MCF 10A (cell line): ENCODE results near the gene AHCYL2. TPM values are rescaled to one million over a fixed set of nuclear protein-coding genes. Genes with fewer than 3 reads are reported as not detected.

ENCODE experiments used
- BruUV-seq: library from RNA; stranded (reverse); fragments of 400-500 nt; replicated peaks from 2 replicates; lab custom pipeline; 2021; lab: Mats Ljungman, UMichigan
- CTCF ChIA-PET: fragments of 300-600 bp; sonication (Branson Sonifier 250); formaldehyde crosslinking; extraction: SDS; loops from one replicate; lab custom pipeline; 2021; ENCODE audit warnings: antibody characterized with exemption, inconsistent platforms; lab: Yijun Ruan, JAX
- POLR2A ChIA-PET: fragments of 300-600, 350-650 bp; sonication (Branson Sonifier 250); formaldehyde crosslinking; extraction: SDS; loops from one replicate; lab custom pipeline; 2020; ENCODE audit warnings: antibody characterized with exemption, inconsistent platforms; lab: Yijun Ruan, JAX
- DNase-seq: peaks from one replicate; pipeline ENCODE4 v3.0.0-alpha.2; 2018; ENCODE audit not compliant: unreplicated experiment
- H3K27ac Mint-ChIP-seq: one replicate; pipeline ENCODE4 v1.8.0; 2022; ENCODE audit warnings: mild to moderate bottlenecking, low read depth, mixed read lengths; ENCODE audit not compliant: unreplicated experiment
- H3K27me3 Mint-ChIP-seq: one replicate; pipeline ENCODE4 v1.8.0; 2022; ENCODE audit warnings: mixed read lengths; ENCODE audit not compliant: insufficient read depth, unreplicated experiment
- H3K36me3 Mint-ChIP-seq: one replicate; pipeline ENCODE4 v1.8.0; 2022; ENCODE audit warnings: mild to moderate bottlenecking, moderate library complexity, mixed read lengths; ENCODE audit not compliant: insufficient read depth, unreplicated experiment
- H3K4me1 Mint-ChIP-seq: one replicate; pipeline ENCODE4 v1.8.0; 2022; ENCODE audit warnings: mixed read lengths; ENCODE audit not compliant: insufficient read depth, unreplicated experiment
- H3K4me3 Mint-ChIP-seq: one replicate; pipeline ENCODE4 v1.8.0; 2022; ENCODE audit warnings: mild to moderate bottlenecking, moderate library complexity, mixed read lengths; ENCODE audit not compliant: unreplicated experiment
- H3K9me3 Mint-ChIP-seq: one replicate; pipeline ENCODE4 v1.8.0; 2022; ENCODE audit warnings: mixed read lengths; ENCODE audit not compliant: unreplicated experiment
- CTCF ChIP-seq: fragments of 200-600 bp; IDR thresholded peaks from one replicate; pipeline ENCODE4 v1.8.0; 2022; ENCODE audit warnings: antibody characterized with exemption, mild to moderate bottlenecking; ENCODE audit not compliant: unreplicated experiment
- intact Hi-C: fragments of 100-400 bp; cut with micrococcal nuclease; formaldehyde crosslinking; loops from 2 replicates; pipeline ENCODE4 v1.14.1; 2022
- total RNA-seq: library from RNA; stranded (reverse); gene quantifications from 2 replicates; pipeline ENCODE4 v1.2.3, GENCODE V29; 2022

Gene AHCYL2
- total RNA-seq, 1 experiment from 2014 or later = 12.8 TPM

GRCh38 chr7:129438281-129438838, 213.5 kb downstream of the AHCYL2 start:
- TSS peak; percentile 98 for BruUV-seq
- Mint-ChIP-seq H3K4me1 (peaks cover 37% of the 10 kb centered on the region), H3K36me3 (peaks cover 5% of the 10 kb centered on the region), H3K27ac (peak overlapping the region; percentile 88), H3K4me3 (no peak overlapping the region), H3K9me3 (no peaks in the 10 kb centered on the region), H3K27me3 (no peaks in the 10 kb centered on the region)
- CTCF ChIA-PET = interaction anchor here (1.4 to 2.0 kb wide), 3 partner anchors 15 to 71 kb away, joined by 3 to 11 read pairs (median 4); no protein-coding TSS in a partner anchor
- intact Hi-C loops = no loop called here
- DNase-seq = no peak
- POLR2A ChIA-PET = interaction anchor here (1.2 to 2.8 kb wide), 7 partner anchors 11 to 131 kb away, joined by 3 to 13 read pairs (median 5); no protein-coding TSS in a partner anchor
- no peak for TF ChIP-seq CTCF

GRCh38 chr7:129438839-129439651, 214.2 kb downstream of the AHCYL2 start:
- ChIA-PET CTCF (interaction anchor here (0.8 to 2.0 kb wide), 5 partner anchors 14 to 72 kb away, joined by 3 to 11 read pairs (median 4); no protein-coding TSS in a partner anchor), POLR2A (interaction anchor here (0.7 to 2.8 kb wide), 10 partner anchors 8 to 131 kb away, joined by 3 to 13 read pairs (median 4); no protein-coding TSS in a partner anchor)
- H3K4me1 Mint-ChIP-seq = peaks cover 37% of the 10 kb centered on the region
- peaks cover 5% of the 10 kb centered on the region for H3K36me3 Mint-ChIP-seq
- no peaks in the 10 kb centered on the region for H3K9me3 Mint-ChIP-seq
- DNase-seq = peak; percentile 91
- no peaks in the 10 kb centered on the region for H3K27me3 Mint-ChIP-seq
- peak overlapping the region; percentile 41 for H3K4me3 Mint-ChIP-seq
- TSS peak; percentile 24 for BruUV-seq
- TF ChIP-seq CTCF = no peak
- intact Hi-C loops = no loop called here
- H3K27ac Mint-ChIP-seq = peak overlapping the region; percentile 88

GRCh38 chr7:129439963-129440625, 215.3 kb downstream of the AHCYL2 start:
- peaks cover 5% of the 10 kb centered on the region for H3K36me3 Mint-ChIP-seq
- TF ChIP-seq CTCF = no peak
- ChIA-PET CTCF (interaction anchor here (0.7 to 2.0 kb wide), 3 partner anchors 30 to 138 kb away, joined by 3 to 11 read pairs (median 4); no protein-coding TSS in a partner anchor), POLR2A (interaction anchor here (1.0 to 2.8 kb wide), 5 partner anchors 10 to 62 kb away, joined by 3 to 13 read pairs (median 6); no protein-coding TSS in a partner anchor)
- H3K4me3 Mint-ChIP-seq = no peak overlapping the region
- intact Hi-C loops = no loop called here
- BruUV-seq = no TSS peak
- H3K4me1 Mint-ChIP-seq = peaks cover 36% of the 10 kb centered on the region
- no peaks in the 10 kb centered on the region for H3K9me3 Mint-ChIP-seq
- peak overlapping the region; percentile 88 for H3K27ac Mint-ChIP-seq
- H3K27me3 Mint-ChIP-seq = no peaks in the 10 kb centered on the region
- DNase-seq = no peak
